AG09309 (cell line): ENCODE data around the gene OR2H1.

ENCODE experiments used
- DNase-seq: peaks from one replicate; pipeline ENCODE4 v3.0.0-alpha.2; 2010; ENCODE audit warnings: low read depth
- H3K4me3 ChIP-seq: 2 replicates; pipeline ENCODE4 v1.5.1; 2011; ENCODE audit warnings: mild to moderate bottlenecking, low read depth, low read length, moderate library complexity; ENCODE audit not compliant: control insufficient read depth
- TF ChIP-seq, protein P1 (sequence below): IDR thresholded peaks from 2 replicates; pipeline ENCODE4 v1.5.1; 2011; ENCODE audit warnings: mild to moderate bottlenecking, low read depth, low read length, inconsistent platforms; ENCODE audit not compliant: insufficient read depth, control insufficient read depth; ENCODE audit errors: missing control alignments

Gene OR2H1

DNA sequence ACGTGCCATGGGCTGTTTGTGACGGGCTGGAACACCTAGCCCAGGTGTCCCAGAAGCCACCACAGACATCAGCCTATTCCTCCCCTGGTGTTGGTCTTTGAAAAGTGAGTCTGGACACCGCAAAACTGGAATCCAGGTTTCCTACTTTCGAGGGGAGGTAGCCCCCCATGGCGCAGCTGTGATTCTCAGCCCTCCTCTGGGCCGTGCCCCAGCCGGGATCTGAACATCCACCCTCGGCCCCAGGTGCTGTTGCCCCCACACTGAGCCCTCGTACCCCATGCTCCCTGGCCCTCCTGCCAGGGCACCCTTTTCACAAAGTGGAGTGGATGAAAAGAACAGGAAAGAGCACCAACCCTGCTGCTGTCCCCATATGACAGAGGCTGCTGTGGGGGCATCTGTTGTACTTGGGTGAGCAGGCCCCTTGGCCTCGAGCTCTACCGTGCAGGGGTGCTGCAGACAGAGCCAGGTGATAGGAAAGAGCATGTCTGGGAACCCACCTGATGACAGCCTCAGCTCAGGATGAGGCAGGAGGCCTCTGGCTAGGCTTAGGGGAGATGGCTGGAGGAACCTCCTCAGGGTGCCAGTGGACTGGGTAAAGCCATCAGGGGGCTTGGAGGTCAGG lies 49.6 kb downstream of the OR2H1 start:
- H3K4me3 ChIP-seq: no peak overlapping the region
- TF ChIP-seq, protein P1, sequence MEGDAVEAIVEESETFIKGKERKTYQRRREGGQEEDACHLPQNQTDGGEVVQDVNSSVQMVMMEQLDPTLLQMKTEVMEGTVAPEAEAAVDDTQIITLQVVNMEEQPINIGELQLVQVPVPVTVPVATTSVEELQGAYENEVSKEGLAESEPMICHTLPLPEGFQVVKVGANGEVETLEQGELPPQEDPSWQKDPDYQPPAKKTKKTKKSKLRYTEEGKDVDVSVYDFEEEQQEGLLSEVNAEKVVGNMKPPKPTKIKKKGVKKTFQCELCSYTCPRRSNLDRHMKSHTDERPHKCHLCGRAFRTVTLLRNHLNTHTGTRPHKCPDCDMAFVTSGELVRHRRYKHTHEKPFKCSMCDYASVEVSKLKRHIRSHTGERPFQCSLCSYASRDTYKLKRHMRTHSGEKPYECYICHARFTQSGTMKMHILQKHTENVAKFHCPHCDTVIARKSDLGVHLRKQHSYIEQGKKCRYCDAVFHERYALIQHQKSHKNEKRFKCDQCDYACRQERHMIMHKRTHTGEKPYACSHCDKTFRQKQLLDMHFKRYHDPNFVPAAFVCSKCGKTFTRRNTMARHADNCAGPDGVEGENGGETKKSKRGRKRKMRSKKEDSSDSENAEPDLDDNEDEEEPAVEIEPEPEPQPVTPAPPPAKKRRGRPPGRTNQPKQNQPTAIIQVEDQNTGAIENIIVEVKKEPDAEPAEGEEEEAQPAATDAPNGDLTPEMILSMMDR: no peak
- no peak for DNase-seq

DNA sequence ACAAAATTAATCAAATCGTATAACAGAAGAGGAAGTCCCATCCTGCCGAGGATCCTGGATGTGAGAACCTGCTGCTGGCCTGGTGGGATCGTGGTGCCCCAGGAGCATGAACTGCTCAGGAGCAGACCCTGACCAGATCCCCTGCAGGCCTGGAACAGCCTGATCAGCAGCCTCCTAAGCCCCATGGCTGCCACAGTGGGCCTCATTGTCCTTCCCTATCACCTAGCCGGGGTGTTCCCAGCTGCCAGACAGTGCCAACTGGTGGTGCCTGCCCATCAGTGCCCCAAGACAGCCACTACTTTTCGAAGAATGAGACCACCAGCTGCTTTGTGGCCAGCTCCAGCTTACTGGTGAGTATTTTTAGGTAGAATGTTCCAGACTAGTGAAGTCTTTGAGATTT lies 50.4 kb downstream of the OR2H1 start:
- H3K4me3 ChIP-seq: no peak overlapping the region
- TF ChIP-seq, protein P1: no peak
- no peak for DNase-seq

DNA sequence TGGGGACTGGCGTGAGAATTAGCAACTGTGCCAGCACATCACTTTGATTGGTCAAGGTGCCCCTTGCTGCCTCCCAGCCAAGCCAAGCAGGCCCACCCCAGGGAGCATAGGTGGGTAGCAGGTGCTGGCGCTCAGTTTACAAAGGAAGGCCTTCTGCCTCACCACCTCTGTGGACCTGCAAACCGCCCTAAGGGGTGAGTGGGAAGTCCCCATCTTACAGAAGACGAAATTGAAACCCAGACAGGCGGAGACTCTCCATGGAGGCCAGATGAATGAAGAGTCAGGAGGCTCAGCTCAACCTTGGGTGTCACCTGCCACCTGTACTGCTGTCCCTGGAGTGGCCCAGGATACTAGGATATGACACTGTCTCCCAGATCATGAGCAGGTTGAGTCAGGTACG lies 52.3 kb downstream of the OR2H1 start:
- no peak overlapping the region for H3K4me3 ChIP-seq
- TF ChIP-seq, protein P1: no peak
- no peak for DNase-seq

DNA sequence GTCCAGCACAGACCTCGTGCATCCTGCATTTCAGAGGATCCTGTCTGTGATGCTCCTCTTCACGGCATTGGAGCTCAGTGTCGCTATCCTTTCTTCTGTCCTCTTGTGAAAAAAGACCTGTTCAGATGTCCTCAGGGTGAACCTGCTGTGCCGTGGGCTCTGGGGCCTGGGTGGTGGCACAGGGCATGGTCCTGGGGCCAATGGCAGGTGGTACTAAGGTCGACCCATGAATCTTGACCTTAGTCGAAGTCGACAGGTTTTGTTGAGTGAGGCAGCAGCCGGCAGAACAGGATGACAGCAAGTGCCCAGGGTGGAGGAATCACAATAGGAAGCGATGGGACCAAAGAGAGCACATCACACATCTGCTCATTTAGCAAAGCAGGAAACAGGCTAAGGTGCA lies 52.8 kb downstream of the OR2H1 start:
- TF ChIP-seq, protein P1: no peak
- DNase-seq: no peak
- H3K4me3 ChIP-seq: no peak overlapping the region

DNA sequence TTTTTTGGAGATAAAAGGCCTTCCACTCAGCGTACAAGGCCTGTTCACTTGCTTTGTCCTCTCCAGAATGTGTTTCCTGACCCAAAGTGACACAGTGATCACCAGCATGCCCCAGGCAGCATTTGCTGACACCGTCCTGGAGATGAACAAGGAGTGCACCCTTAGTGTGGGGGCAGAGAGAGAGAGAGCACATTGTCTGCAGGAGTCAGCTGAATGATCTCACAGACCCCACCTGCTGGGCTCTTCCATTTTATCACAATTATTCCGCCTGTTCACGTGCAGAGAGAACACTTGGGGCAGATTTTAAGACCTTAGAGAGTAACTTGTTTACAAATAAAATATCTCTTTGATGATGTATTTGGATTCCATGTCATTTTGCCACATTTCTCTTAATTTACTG lies 53.2 kb downstream of the OR2H1 start:
- DNase-seq: no peak
- TF ChIP-seq, protein P1: no peak
- no peak overlapping the region for H3K4me3 ChIP-seq

DNA sequence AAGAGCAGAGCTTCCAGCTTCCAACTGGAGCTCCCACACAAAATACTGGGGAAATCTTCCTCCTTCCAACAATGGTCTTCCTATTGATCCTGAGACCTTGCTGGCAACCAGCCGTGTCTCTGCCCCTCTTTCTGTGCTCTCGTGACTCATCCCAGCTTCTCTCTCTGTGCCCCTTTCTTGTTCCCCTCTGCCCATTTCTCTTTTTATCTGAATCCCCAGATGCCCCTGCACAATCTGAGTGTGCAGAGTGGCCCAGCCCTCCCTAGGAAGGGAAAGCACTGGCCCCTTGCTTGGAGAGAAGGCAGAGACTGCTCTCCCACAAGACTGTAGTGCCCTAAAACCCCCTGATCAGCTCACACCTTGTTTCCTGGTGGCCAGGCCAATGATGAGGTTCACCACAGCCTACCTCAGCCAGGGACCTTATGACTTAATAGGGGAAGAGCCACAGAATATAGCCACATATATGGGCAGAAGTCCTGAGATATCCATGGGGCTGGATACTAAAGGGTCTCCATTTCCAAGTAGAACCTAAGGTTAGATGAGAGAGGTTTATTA lies 53.9 kb downstream of the OR2H1 start:
- no peak overlapping the region for H3K4me3 ChIP-seq
- DNase-seq: no peak
- TF ChIP-seq, protein P1: no peak
